Common myeloid progenitor, CD34-positive (primary cell): ENCODE measurements around the gene TRIM44.
A peak's percentile ranks its signal among the peaks of the same experiment; 100 is the strongest.

Experiments
- CTCF ChIA-PET: fragments of 350-600 bp; sonication (Branson Sonifier 250); formaldehyde crosslinking; loops from one replicate; lab custom pipeline; 2021; ENCODE audit warnings: antibody characterized with exemption; lab: Charles Lee
- POLR2A ChIA-PET: fragments of 350-600 bp; sonication (Branson Sonifier 250); formaldehyde crosslinking; loops from one replicate; lab custom pipeline; 2021; ENCODE audit warnings: antibody characterized with exemption; lab: Charles Lee
- DNase-seq, 3 donors: peaks; one replicate each; pipeline versions ENCODE4 v3.0.0 to v3.0.0-alpha.2; 2013
- H3K27ac ChIP-seq, 2 experiments: 1 replicate in 1 of 2; 2 replicates in 1 of 2; pipeline ENCODE4 v1.7.0; 2013; ENCODE audit warnings: inconsistent platforms in 2 of 2, low read length in 2 of 2, mild to moderate bottlenecking in 2 of 2, low read depth in 1 of 2, moderate library complexity in 1 of 2; ENCODE audit not compliant: severe bottlenecking in 2 of 2, insufficient read depth in 1 of 2, poor library complexity in 1 of 2
- H3K27me3 ChIP-seq, 5 experiments: replicated peaks in 2 of 5; 1 replicate in 3 of 5; 2 replicates in 2 of 5; pipeline versions ENCODE4 v1.6.1 to v1.7.0; 2013; ENCODE audit warnings: low read length in 4 of 5, mild to moderate bottlenecking in 2 of 5, moderate library complexity in 2 of 5, inconsistent platforms in 1 of 5; ENCODE audit not compliant: insufficient read depth in 5 of 5, control insufficient read depth in 4 of 5
- H3K36me3 ChIP-seq, 4 experiments: 1 replicate in 2 of 4; 2 replicates in 2 of 4; pipeline versions ENCODE4 v1.6.1 to v1.7.0; 2013; ENCODE audit warnings: low read length in 3 of 4, control low read depth in 1 of 4, mild to moderate bottlenecking in 1 of 4; ENCODE audit not compliant: control insufficient read depth in 4 of 4, insufficient read depth in 4 of 4
- H3K4me1 ChIP-seq, 4 experiments: 1 replicate in 3 of 4; 2 replicates in 1 of 4; pipeline versions ENCODE4 v1.6.1 to v1.7.1; 2013; ENCODE audit warnings: low read length in 3 of 4, mild to moderate bottlenecking in 3 of 4, control low read depth in 1 of 4, inconsistent platforms in 1 of 4, moderate library complexity in 1 of 4; ENCODE audit not compliant: control insufficient read depth in 4 of 4, insufficient read depth in 4 of 4; ENCODE audit errors: control extremely low read depth in 1 of 4
- H3K4me3 ChIP-seq, 7 experiments: 1 replicate in 4 of 7; 2 replicates in 3 of 7; pipeline versions ENCODE4 v1.5.1 to v1.7.0; 2013; ENCODE audit warnings: mild to moderate bottlenecking in 7 of 7, low read length in 6 of 7, moderate library complexity in 6 of 7, inconsistent platforms in 2 of 7, low read depth in 2 of 7, control low read depth in 1 of 7; ENCODE audit not compliant: insufficient read depth in 4 of 7, control insufficient read depth in 1 of 7; ENCODE audit errors: extremely low read depth in 1 of 7
- H3K9me3 ChIP-seq, 5 experiments: 1 replicate in 4 of 5; 2 replicates in 1 of 5; pipeline versions ENCODE4 v1.6.1 to v1.7.1; 2013; ENCODE audit warnings: low read length in 4 of 5, mild to moderate bottlenecking in 2 of 5, inconsistent platforms in 1 of 5, low read depth in 1 of 5, moderate library complexity in 1 of 5; ENCODE audit not compliant: control insufficient read depth in 4 of 5, insufficient read depth in 2 of 5; ENCODE audit errors: control extremely low read depth in 1 of 5
- WGBS: methylation state at CpG from one replicate; pipeline ENCODE4 v1.1.5; 2013; ENCODE audit not compliant: insufficient coverage; 5-methylcytosine and 5-hydroxymethylcytosine counted together

Gene TRIM44

GRCh38 chr11:35841733-35842132, 179.2 kb downstream of the TRIM44 start:
- H3K27me3 ChIP-seq = no peaks in the 10 kb centered on the region
- H3K4me3 ChIP-seq = no peak overlapping the region
- no peak overlapping the region for H3K27ac ChIP-seq
- WGBS = 100% methylated on average over 1 of the region's 3 CpGs
- CTCF ChIA-PET = interaction anchor here (0.7 to 1.0 kb wide), 3 partner anchors 9 to 25 kb away, joined by 3 to 4 read pairs (median 4); no protein-coding TSS in a partner anchor
- POLR2A ChIA-PET = no interaction called here
- no peaks in the 10 kb centered on the region for H3K4me1 ChIP-seq
- no peaks in the 10 kb centered on the region for H3K36me3 ChIP-seq
- H3K9me3 ChIP-seq = peaks cover 0 to 3% (median 0%) of the 10 kb centered on the region in 5 experiments
- DNase-seq = no peak

- DNase-seq = no peak
- Histone ChIP-seq H3K36me3 (no peaks in the 10 kb centered on the region), H3K27ac (no peak overlapping the region), H3K9me3 (peaks cover 0 to 3% (median 0%) of the 10 kb centered on the region in 5 experiments), H3K27me3 (peaks cover 0 to 2% (median 0%) of the 10 kb centered on the region in 5 experiments), H3K4me3 (no peak overlapping the region), H3K4me1 (no peaks in the 10 kb centered on the region)
- CTCF ChIA-PET = interaction anchor here (1.0 to 1.5 kb wide), 2 partner anchors 8 to 14 kb away, joined by 3 to 4 read pairs; no protein-coding TSS in a partner anchor
- POLR2A ChIA-PET = no interaction called here
- no CpG with 5 or more reads among the region's 1 CpG for WGBS
Observed at GRCh38 chr11:35842958-35843357, 180.4 kb downstream of the TRIM44 start.

GRCh38 chr11:35844579-35844978, 182.0 kb downstream of the TRIM44 start:
- CTCF ChIA-PET = interaction anchor here (1.0 kb wide), 1 partner anchor 22 kb away, joined by 3 read pairs; no protein-coding TSS in a partner anchor
- no CpG with 5 or more reads among the region's 4 CpGs for WGBS

GRCh38 chr11:35845860-35846259, 183.3 kb downstream of the TRIM44 start:
- Histone ChIP-seq H3K9me3 (no peaks in the 10 kb centered on the region), H3K4me3 (no peak overlapping the region), H3K27ac (no peak overlapping the region), H3K4me1 (no peaks in the 10 kb centered on the region), H3K36me3 (no peaks in the 10 kb centered on the region), H3K27me3 (peaks cover 0 to 2% (median 0%) of the 10 kb centered on the region in 5 experiments)
- peak in 1 of 3 donors; percentile 23 for DNase-seq
- ChIA-PET POLR2A (interaction anchor here (0.7 kb wide), 1 partner anchor 17 kb away, joined by 3 read pairs; no protein-coding TSS in a partner anchor), CTCF (interaction anchor here (1.0 kb wide), 1 partner anchor 24 kb away, joined by 3 read pairs; no protein-coding TSS in a partner anchor)
- WGBS = 80% methylated on average over 1 of the region's 2 CpGs

More at GRCh38 chr11:35844579-35844978, 182.0 kb downstream of the TRIM44 start:
- H3K4me1 ChIP-seq = no peaks in the 10 kb centered on the region
- no peak overlapping the region for H3K27ac ChIP-seq
- H3K36me3 ChIP-seq = no peaks in the 10 kb centered on the region
- POLR2A ChIA-PET = no interaction called here
- DNase-seq = no peak
- peaks cover 0 to 3% (median 0%) of the 10 kb centered on the region in 5 experiments for H3K9me3 ChIP-seq
- H3K27me3 ChIP-seq = peaks cover 0 to 2% (median 0%) of the 10 kb centered on the region in 5 experiments
- no peak overlapping the region for H3K4me3 ChIP-seq

GRCh38 chr11:35846874-35847273, 184.3 kb downstream of the TRIM44 start:
- POLR2A ChIA-PET = no interaction called here
- peaks cover 0 to 2% (median 0%) of the 10 kb centered on the region in 5 experiments for H3K27me3 ChIP-seq
- 97% methylated on average over 5 of the region's 5 CpGs for WGBS

GRCh38 chr11:35847473-35847872, 184.9 kb downstream of the TRIM44 start:
- Histone ChIP-seq H3K27me3 (peaks cover 0 to 2% (median 0%) of the 10 kb centered on the region in 5 experiments), H3K9me3 (no peaks in the 10 kb centered on the region), H3K4me1 (peaks cover 0 to 8% (median 5%) of the 10 kb centered on the region in 4 experiments), H3K36me3 (no peaks in the 10 kb centered on the region), H3K4me3 (no peak overlapping the region), H3K27ac (no peak overlapping the region)
- POLR2A ChIA-PET = no interaction called here
- CTCF ChIA-PET = interaction anchor here (1.2 kb wide), 1 partner anchor 26 kb away, joined by 3 read pairs; no protein-coding TSS in a partner anchor
- WGBS = 100% methylated on average over 2 of the region's 2 CpGs
- no peak for DNase-seq

More at GRCh38 chr11:35846874-35847273, 184.3 kb downstream of the TRIM44 start:
- Histone ChIP-seq H3K27ac (no peak overlapping the region), H3K36me3 (no peaks in the 10 kb centered on the region), H3K4me1 (peaks cover 0 to 2% (median under 1%) of the 10 kb centered on the region in 4 experiments), H3K4me3 (no peak overlapping the region), H3K9me3 (no peaks in the 10 kb centered on the region)
- CTCF ChIA-PET = interaction anchor here (1.2 kb wide), 1 partner anchor 25 kb away, joined by 3 read pairs; no protein-coding TSS in a partner anchor
- DNase-seq = no peak

- Histone ChIP-seq H3K4me1 (peaks cover 0 to 8% (median 5%) of the 10 kb centered on the region in 4 experiments), H3K4me3 (no peak overlapping the region), H3K27ac (no peak overlapping the region), H3K27me3 (peaks cover 0 to 2% (median 0%) of the 10 kb centered on the region in 5 experiments), H3K9me3 (no peaks in the 10 kb centered on the region), H3K36me3 (no peaks in the 10 kb centered on the region)
- ChIA-PET POLR2A (no interaction called here), CTCF (no interaction called here)
- WGBS = 68% methylated on average over 2 of the region's 4 CpGs
- no peak for DNase-seq
Observed at GRCh38 chr11:35848616-35849015, 186.0 kb downstream of the TRIM44 start.
